Naive thymus-derived CD4-positive, alpha-beta T cell (primary cell): Measurements from ENCODE around the gene FRMD4A. TPM values are rescaled to one million over a fixed set of nuclear protein-coding genes. Genes with fewer than 3 reads are reported as not detected.

Experiments
- ATAC-seq: fragments of 150-1000 bp; cut with Tn5 transposase; 2 replicates; pipeline ENCODE4 v1.10.0; 2021; ENCODE audit warnings: mild to moderate bottlenecking, moderate library complexity
- CTCF ChIA-PET: fragments of 350-600 bp; sonication (Branson Sonifier 250); formaldehyde crosslinking; loops from one replicate; lab custom pipeline; 2021; ENCODE audit warnings: antibody characterized with exemption; lab: Charles Lee
- POLR2A ChIA-PET: fragments of 350-600 bp; sonication (Branson Sonifier 250); formaldehyde crosslinking; loops from one replicate; lab custom pipeline; 2021; ENCODE audit warnings: antibody characterized with exemption, inconsistent platforms; lab: Charles Lee
- DNase-seq, 9 donors: peaks; one replicate each; pipeline versions ENCODE4 v3.0.0 to v3.0.0-alpha.2; 2020 to 2022; ENCODE audit warnings: mixed read lengths in 1 of 9
- H3K27ac ChIP-seq: one replicate; pipeline ENCODE4 v1.7.0; 2013; ENCODE audit warnings: mild to moderate bottlenecking, low read depth, low read length, moderate library complexity
- H3K27me3 ChIP-seq, 2 donors: one replicate each; pipeline ENCODE4 v1.7.0; 2013; ENCODE audit warnings: low read length in 2 of 2, mild to moderate bottlenecking in 2 of 2, moderate library complexity in 2 of 2; ENCODE audit not compliant: control insufficient read depth in 2 of 2, insufficient read depth in 2 of 2
- H3K36me3 ChIP-seq, 3 experiments: 1 replicate in 2 of 3; 2 replicates in 1 of 3; pipeline ENCODE4 v1.7.0; 2013; ENCODE audit warnings: low read length in 3 of 3, mild to moderate bottlenecking in 3 of 3, moderate library complexity in 1 of 3; ENCODE audit not compliant: insufficient read depth in 3 of 3, control insufficient read depth in 2 of 3
- H3K4me1 ChIP-seq, 2 donors: one replicate each; pipeline ENCODE4 v1.7.0; 2013; ENCODE audit warnings: low read length in 2 of 2, mild to moderate bottlenecking in 2 of 2, moderate library complexity in 1 of 2; ENCODE audit not compliant: control insufficient read depth in 2 of 2, insufficient read depth in 2 of 2
- H3K4me3 ChIP-seq: 2 replicates; pipeline ENCODE4 v1.7.0; 2013; ENCODE audit warnings: mild to moderate bottlenecking, low read length
- H3K9me3 ChIP-seq, 3 experiments: 1 replicate in 2 of 3; 2 replicates in 1 of 3; pipeline ENCODE4 v1.7.0; 2013; ENCODE audit warnings: low read length in 3 of 3; ENCODE audit not compliant: control insufficient read depth in 2 of 3
- H3K27ac Mint-ChIP-seq, 9 donors: one replicate each; pipeline ENCODE4 v1.8.0; 2020 to 2022; ENCODE audit warnings: mixed read lengths in 9 of 9, mild to moderate bottlenecking in 8 of 9, moderate library complexity in 5 of 9, inconsistent platforms in 2 of 9
- H3K27me3 Mint-ChIP-seq, 5 donors: one replicate each; pipeline ENCODE4 v1.8.0; 2021 to 2022; ENCODE audit warnings: mixed read lengths in 5 of 5, mild to moderate bottlenecking in 1 of 5
- H3K36me3 Mint-ChIP-seq, 5 donors: one replicate each; pipeline ENCODE4 v1.8.0; 2020 to 2022; ENCODE audit warnings: mixed read lengths in 5 of 5, mild to moderate bottlenecking in 3 of 5, inconsistent platforms in 1 of 5
- H3K4me1 Mint-ChIP-seq, 7 donors: one replicate each; pipeline ENCODE4 v1.8.0; 2020 to 2022; ENCODE audit warnings: mixed read lengths in 7 of 7, mild to moderate bottlenecking in 3 of 7, inconsistent platforms in 1 of 7
- H3K4me3 Mint-ChIP-seq, 10 donors: one replicate each; pipeline ENCODE4 v1.8.0; 2020 to 2022; ENCODE audit warnings: mild to moderate bottlenecking in 10 of 10, mixed read lengths in 10 of 10, moderate library complexity in 6 of 10, inconsistent platforms in 2 of 10
- H3K9me3 Mint-ChIP-seq, 11 donors: one replicate each; pipeline ENCODE4 v1.8.0; 2020 to 2022; ENCODE audit warnings: mixed read lengths in 11 of 11, mild to moderate bottlenecking in 4 of 11, inconsistent platforms in 1 of 11, moderate library complexity in 1 of 11
- intact Hi-C, 2 donors: fragments of 100-400 bp; cut with micrococcal nuclease; formaldehyde crosslinking; loops; one replicate each; pipeline ENCODE4 v1.15.1; 2023
- polyA plus RNA-seq, 2 donors: library from polyadenylated mRNA; unstranded; fragments of 300-500 nt; fragmentation: Illumina TruSeq; gene quantifications; one replicate each; pipeline ENCODE4 v1.2.3, GENCODE V29; 2021
- total RNA-seq, 6 experiments: library from RNA in 5 of 6; stranded (reverse) in 5 of 6; gene quantifications; 1 replicate in 5 of 6; 2 replicates in 1 of 6; pipeline ENCODE4 v1.2.3 and lab custom pipeline; 2021 to 2026

FRMD4A gene
- total and polyA plus RNA-seq, 7 experiments from 2014 or later, result 0.10 to 3.1 (median 0.62) TPM

- H3K4me1 Mint-ChIP-seq, result no peaks in the 10 kb centered on the region
- no peak overlapping the region for H3K4me3 Mint-ChIP-seq
- ChIA-PET POLR2A (no interaction called here), CTCF (no interaction called here)
- Histone ChIP-seq H3K4me3 (no peak overlapping the region), H3K27ac (no peak overlapping the region), H3K9me3 (peaks cover 0 to 5% (median 0%) of the 10 kb centered on the region in 3 experiments), H3K4me1 (no peaks in the 10 kb centered on the region), H3K27me3 (peaks cover 0 to 3% of the 10 kb centered on the region in 2 donors), H3K36me3 (no peaks in the 10 kb centered on the region)
- H3K36me3 Mint-ChIP-seq, result peaks cover 0 to 8% (median 0%) of the 10 kb centered on the region in 5 donors
- no peak for ATAC-seq
- DNase-seq, result no peak
- H3K27ac Mint-ChIP-seq, result no peak overlapping the region
- intact Hi-C loops, result no loop called here
- peaks cover 0 to 23% (median 6%) of the 10 kb centered on the region in 11 donors for H3K9me3 Mint-ChIP-seq
- peaks cover 0 to 3% (median 0%) of the 10 kb centered on the region in 5 donors for H3K27me3 Mint-ChIP-seq
Measured at GRCh38 chr10:14080795-14081194, 249.9 kb downstream of the FRMD4A start.

- H3K36me3 Mint-ChIP-seq, result peaks cover 0 to 8% (median 0%) of the 10 kb centered on the region in 5 donors
- H3K4me1 ChIP-seq, result no peaks in the 10 kb centered on the region
- DNase-seq, result no peak
- H3K27ac Mint-ChIP-seq, result no peak overlapping the region
- H3K27ac ChIP-seq, result no peak overlapping the region
- ATAC-seq, result no peak
- intact Hi-C loops, result no loop called here
- H3K4me3 Mint-ChIP-seq, result no peak overlapping the region
- no peak overlapping the region for H3K4me3 ChIP-seq
- peaks cover 0 to 3% of the 10 kb centered on the region in 2 donors for H3K27me3 ChIP-seq
- POLR2A ChIA-PET, result no interaction called here
- peaks cover 0 to 5% (median 0%) of the 10 kb centered on the region in 3 experiments for H3K9me3 ChIP-seq
- no peaks in the 10 kb centered on the region for H3K4me1 Mint-ChIP-seq
- H3K27me3 Mint-ChIP-seq, result peaks cover 0 to 8% (median 0%) of the 10 kb centered on the region in 5 donors
- H3K9me3 Mint-ChIP-seq, result peaks cover 0 to 23% (median 6%) of the 10 kb centered on the region in 11 donors
- CTCF ChIA-PET, result no interaction called here
- no peaks in the 10 kb centered on the region for H3K36me3 ChIP-seq
Measured at GRCh38 chr10:14077430-14077829, 253.3 kb downstream of the FRMD4A start.

GRCh38 chr10:14074062-14074884, 256.5 kb downstream of the FRMD4A start:
- Mint-ChIP-seq H3K4me1 (no peaks in the 10 kb centered on the region), H3K27me3 (peaks cover 0 to 8% (median 6%) of the 10 kb centered on the region in 5 donors), H3K4me3 (no peak overlapping the region), H3K9me3 (peaks cover 0 to 17% (median 6%) of the 10 kb centered on the region in 11 donors), H3K36me3 (peaks cover 0 to 8% (median 0%) of the 10 kb centered on the region in 5 donors), H3K27ac (no peak overlapping the region)
- Histone ChIP-seq H3K36me3 (no peaks in the 10 kb centered on the region), H3K27me3 (no peaks in the 10 kb centered on the region), H3K4me3 (no peak overlapping the region), H3K27ac (no peak overlapping the region), H3K4me1 (no peaks in the 10 kb centered on the region), H3K9me3 (peaks cover 0 to 5% (median 0%) of the 10 kb centered on the region in 3 experiments)
- intact Hi-C loops, result no loop called here
- CTCF ChIA-PET, result no interaction called here
- POLR2A ChIA-PET, result no interaction called here
- no peak for ATAC-seq
- no peak for DNase-seq

GRCh38 chr10:14072541-14072940, 258.2 kb downstream of the FRMD4A start:
- no peak overlapping the region for H3K27ac ChIP-seq
- Mint-ChIP-seq H3K27ac (no peak overlapping the region), H3K9me3 (peaks cover 0 to 9% (median 3%) of the 10 kb centered on the region in 11 donors), H3K36me3 (peaks cover 0 to 3% (median 0%) of the 10 kb centered on the region in 5 donors), H3K4me3 (no peak overlapping the region), H3K27me3 (peaks cover 0 to 10% (median 6%) of the 10 kb centered on the region in 5 donors), H3K4me1 (no peaks in the 10 kb centered on the region)
- intact Hi-C loops, result no loop called here
- DNase-seq (no peak), ATAC-seq (no peak)
- POLR2A ChIA-PET, result interaction anchor here (1.1 kb wide), 1 partner anchor 188 kb away, joined by 3 read pairs; no protein-coding TSS in a partner anchor
- CTCF ChIA-PET, result interaction anchor here (0.6 to 1.0 kb wide), 2 partner anchors 39 to 52 kb away, joined by 3 to 4 read pairs; no protein-coding TSS in a partner anchor
- H3K27me3 ChIP-seq, result no peaks in the 10 kb centered on the region
- H3K4me3 ChIP-seq, result no peak overlapping the region
- no peaks in the 10 kb centered on the region for H3K4me1 ChIP-seq
- no peaks in the 10 kb centered on the region for H3K36me3 ChIP-seq
- no peaks in the 10 kb centered on the region for H3K9me3 ChIP-seq

GRCh38 chr10:14071956-14072355, 258.8 kb downstream of the FRMD4A start:
- peaks cover 0 to 12% (median 3%) of the 10 kb centered on the region in 11 donors for H3K9me3 Mint-ChIP-seq
- no peak overlapping the region for H3K27ac ChIP-seq
- POLR2A ChIA-PET, result interaction anchor here (1.1 kb wide), 1 partner anchor 187 kb away, joined by 3 read pairs; no protein-coding TSS in a partner anchor
- H3K27me3 ChIP-seq, result no peaks in the 10 kb centered on the region
- no peak for DNase-seq
- no peak for ATAC-seq
- peaks cover 0 to 4% (median 0%) of the 10 kb centered on the region in 5 donors for H3K36me3 Mint-ChIP-seq
- no peak overlapping the region for H3K27ac Mint-ChIP-seq
- H3K36me3 ChIP-seq, result no peaks in the 10 kb centered on the region
- no peak overlapping the region for H3K4me3 Mint-ChIP-seq
- no peak overlapping the region for H3K4me3 ChIP-seq
- H3K4me1 ChIP-seq, result no peaks in the 10 kb centered on the region
- CTCF ChIA-PET, result no interaction called here
- H3K9me3 ChIP-seq, result no peaks in the 10 kb centered on the region
- H3K27me3 Mint-ChIP-seq, result peaks cover 0 to 10% (median 6%) of the 10 kb centered on the region in 5 donors
- intact Hi-C loops, result no loop called here
- H3K4me1 Mint-ChIP-seq, result no peaks in the 10 kb centered on the region

GRCh38 chr10:14068601-14069250, 262.0 kb downstream of the FRMD4A start:
- ChIA-PET CTCF (no interaction called here), POLR2A (no interaction called here)
- Mint-ChIP-seq H3K9me3 (peaks cover 0 to 22% (median 7%) of the 10 kb centered on the region in 11 donors), H3K4me1 (no peaks in the 10 kb centered on the region), H3K36me3 (peaks cover 0 to 11% (median 4%) of the 10 kb centered on the region in 5 donors), H3K27me3 (peaks cover 0 to 8% (median 6%) of the 10 kb centered on the region in 5 donors), H3K27ac (no peak overlapping the region), H3K4me3 (no peak overlapping the region)
- Histone ChIP-seq H3K4me1 (no peaks in the 10 kb centered on the region), H3K27me3 (no peaks in the 10 kb centered on the region), H3K9me3 (peaks cover 0 to 4% (median 0%) of the 10 kb centered on the region in 3 experiments), H3K36me3 (no peaks in the 10 kb centered on the region), H3K27ac (no peak overlapping the region), H3K4me3 (no peak overlapping the region)
- DNase-seq, result no peak
- intact Hi-C loops, result no loop called here
- no peak for ATAC-seq
